Panc1 (cell line): ENCODE data around the gene CBX7. TPM values are rescaled to one million over a fixed set of nuclear protein-coding genes. Genes with fewer than 3 reads are reported as not detected.

Experiments used
- ATAC-seq: fragments of 200-7000 bp; cut with Tn5 transposase; 2 replicates; pipeline ENCODE4 v1.9.1; 2020; ENCODE audit warnings: mild to moderate bottlenecking, moderate library complexity
- BruUV-seq: library from RNA; stranded (reverse); fragments of 400-500 nt; replicated peaks from 2 replicates; lab custom pipeline; 2021; lab: Mats Ljungman, UMichigan
- CTCF ChIA-PET: fragments of 300-600 bp; sonication (Branson Sonifier 250); formaldehyde crosslinking; loops from one replicate; lab custom pipeline; 2022; ENCODE audit warnings: antibody characterized with exemption; lab: Charles Lee
- POLR2A ChIA-PET: fragments of 300-600 bp; sonication (Branson Sonifier 250); formaldehyde crosslinking; loops from one replicate; lab custom pipeline; 2022; ENCODE audit warnings: antibody characterized with exemption; lab: Charles Lee
- DNase-seq: peaks from one replicate; pipeline ENCODE4 v3.0.0-alpha.2; 2010; ENCODE audit warnings: low read depth, low spot score
- H3K27ac ChIP-seq: 2 replicates; pipeline ENCODE4 v1.5.1; 2011; ENCODE audit warnings: mild to moderate bottlenecking, low read length, inconsistent platforms
- H3K27me3 ChIP-seq: fragments of 200-500 bp; sonication (Bioruptor generic); 2 replicates; pipeline ENCODE4 v1.6.0; 2014; ENCODE audit warnings: low read length, inconsistent platforms; ENCODE audit not compliant: control insufficient read depth, insufficient read depth
- H3K36me3 ChIP-seq: fragments of 200-500 bp; sonication (Bioruptor generic); 2 replicates; pipeline ENCODE4 v1.5.1; 2014; ENCODE audit warnings: inconsistent platforms, mild to moderate bottlenecking, low read length, moderate library complexity; ENCODE audit not compliant: control insufficient read depth, insufficient read depth
- H3K4me1 ChIP-seq: 2 replicates; pipeline ENCODE4 v1.5.1; 2011; ENCODE audit warnings: inconsistent platforms, mild to moderate bottlenecking, low read length, moderate library complexity; ENCODE audit not compliant: control insufficient read depth, insufficient read depth
- H3K4me3 ChIP-seq, 2 experiments: 2 replicates each; pipeline ENCODE4 v1.5.1; 2011 to 2012; ENCODE audit warnings: low read depth in 2 of 2, low read length in 2 of 2, mild to moderate bottlenecking in 2 of 2, inconsistent platforms in 1 of 2, moderate library complexity in 1 of 2
- H3K9me3 ChIP-seq: fragments of 200-500 bp; sonication (Bioruptor generic); 2 replicates; pipeline ENCODE4 v1.5.1; 2014; ENCODE audit warnings: low read depth, mild to moderate bottlenecking, inconsistent platforms, low read length, moderate library complexity; ENCODE audit not compliant: control insufficient read depth, insufficient read depth
- POLR2AphosphoS5 ChIP-seq: IDR thresholded peaks from 2 replicates; pipeline ENCODE4 v1.6.1; 2012; ENCODE audit warnings: mild to moderate bottlenecking, low read depth, low read length, moderate library complexity
- SIN3A ChIP-seq: IDR thresholded peaks from 2 replicates; pipeline ENCODE4 v1.6.1; 2012; ENCODE audit warnings: low read depth, mild to moderate bottlenecking, low read length, moderate library complexity, borderline replicate concordance; ENCODE audit not compliant: insufficient read depth
- TCF7L2 ChIP-seq: IDR thresholded peaks from 2 replicates; pipeline ENCODE4 v1.6.1; 2011; ENCODE audit warnings: mild to moderate bottlenecking, low read depth, low read length, inconsistent platforms
- in situ Hi-C: cut with HindIII; loops from 2 replicates; pipeline ENCODE4 v1.10.0; 2016; ENCODE audit warnings: low sequenced_read_pairs, low pct_unique_long_range_greater_than_20kb
- intact Hi-C: fragments of 100-400 bp; cut with micrococcal nuclease; formaldehyde crosslinking; loops from one replicate; pipeline ENCODE4 v1.10.0; 2022; ENCODE audit not compliant: unreplicated experiment
- total RNA-seq: library from RNA; stranded (reverse); gene quantifications from one replicate; pipeline ENCODE4 v1.2.1, GENCODE V29; 2021; ENCODE audit not compliant: unreplicated experiment
- TF ChIP-seq, protein P1 (sequence below): fragments of 450-650 bp; IDR thresholded peaks from 2 replicates; pipeline ENCODE4 v1.5.1; 2017; ENCODE audit warnings: mild to moderate bottlenecking
- TF ChIP-seq, protein P2 (sequence below), 2 experiments: IDR thresholded peaks; 2 replicates each; pipeline ENCODE4 v1.6.1; 2011 to 2012; ENCODE audit warnings: low read depth in 2 of 2, control low read depth in 1 of 2, low read length in 1 of 2, mild to moderate bottlenecking in 1 of 2, moderate library complexity in 1 of 2; ENCODE audit not compliant: insufficient read depth in 1 of 2

CBX7 gene
- total RNA-seq, 1 experiment from 2014 or later, result 14.5 TPM

DNA sequence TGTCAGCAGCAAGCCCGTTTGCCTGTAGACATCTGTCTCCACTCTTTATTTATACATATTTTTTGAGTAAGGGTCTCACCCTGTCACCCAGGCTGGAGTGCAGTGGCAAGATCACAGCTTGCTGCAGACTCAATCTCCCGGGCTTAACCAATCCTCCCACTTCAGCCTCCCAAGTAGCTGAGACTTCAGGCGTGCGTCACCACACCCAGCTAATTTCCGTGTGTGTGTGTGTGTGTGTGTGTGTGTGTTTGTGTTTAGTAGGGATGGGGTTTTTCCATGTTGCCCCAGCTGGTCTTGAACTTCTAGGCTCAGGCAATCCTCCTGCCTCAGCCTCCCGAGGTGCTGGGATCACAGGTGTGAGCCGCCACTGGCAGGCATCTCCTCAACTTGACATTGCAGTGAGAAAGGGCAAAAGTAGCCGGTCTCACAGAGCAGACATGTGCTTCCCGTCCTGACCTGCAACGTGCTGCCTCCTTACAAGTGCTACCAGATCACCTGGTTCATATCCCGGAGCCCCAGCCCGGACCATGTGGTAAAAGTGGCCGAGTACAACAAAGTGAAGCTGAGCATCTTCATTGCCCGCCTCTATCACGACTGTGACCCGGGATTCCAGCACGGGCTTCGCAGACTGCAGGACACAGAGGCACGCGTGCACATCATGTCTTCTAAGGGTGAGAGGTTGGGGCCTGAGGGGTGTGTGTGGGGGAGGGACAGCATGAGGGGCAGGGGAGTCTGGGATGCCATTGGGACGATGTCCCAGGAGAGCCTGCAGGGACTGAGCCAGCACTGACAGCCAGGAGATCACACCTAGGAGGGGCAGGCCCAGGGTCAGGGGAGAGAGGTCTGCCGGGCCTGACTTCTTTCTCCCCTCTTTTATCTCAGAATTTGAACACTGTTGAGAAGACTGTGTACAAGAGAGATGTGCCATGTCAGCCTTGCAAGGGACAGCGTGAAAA, 61.1 kb downstream of the CBX7 start:
- Histone ChIP-seq H3K27ac (no peak overlapping the region), H3K27me3 (no peaks in the 10 kb centered on the region), H3K4me3 (no peak overlapping the region), H3K9me3 (no peaks in the 10 kb centered on the region), H3K36me3 (no peaks in the 10 kb centered on the region), H3K4me1 (no peaks in the 10 kb centered on the region)
- intact Hi-C loops, result no loop called here
- BruUV-seq, result no TSS peak
- no peak for ATAC-seq
- in situ Hi-C loops, result no loop called here
- ChIA-PET CTCF (interaction anchor here (0.6 kb wide), 1 partner anchor 221 kb away, joined by 3 read pairs; no protein-coding TSS in a partner anchor), POLR2A (no interaction called here)
- TF ChIP-seq SIN3A (no peak), POLR2AphosphoS5 (no peak), TCF7L2 (no peak)
- TF ChIP-seq, protein P1, sequence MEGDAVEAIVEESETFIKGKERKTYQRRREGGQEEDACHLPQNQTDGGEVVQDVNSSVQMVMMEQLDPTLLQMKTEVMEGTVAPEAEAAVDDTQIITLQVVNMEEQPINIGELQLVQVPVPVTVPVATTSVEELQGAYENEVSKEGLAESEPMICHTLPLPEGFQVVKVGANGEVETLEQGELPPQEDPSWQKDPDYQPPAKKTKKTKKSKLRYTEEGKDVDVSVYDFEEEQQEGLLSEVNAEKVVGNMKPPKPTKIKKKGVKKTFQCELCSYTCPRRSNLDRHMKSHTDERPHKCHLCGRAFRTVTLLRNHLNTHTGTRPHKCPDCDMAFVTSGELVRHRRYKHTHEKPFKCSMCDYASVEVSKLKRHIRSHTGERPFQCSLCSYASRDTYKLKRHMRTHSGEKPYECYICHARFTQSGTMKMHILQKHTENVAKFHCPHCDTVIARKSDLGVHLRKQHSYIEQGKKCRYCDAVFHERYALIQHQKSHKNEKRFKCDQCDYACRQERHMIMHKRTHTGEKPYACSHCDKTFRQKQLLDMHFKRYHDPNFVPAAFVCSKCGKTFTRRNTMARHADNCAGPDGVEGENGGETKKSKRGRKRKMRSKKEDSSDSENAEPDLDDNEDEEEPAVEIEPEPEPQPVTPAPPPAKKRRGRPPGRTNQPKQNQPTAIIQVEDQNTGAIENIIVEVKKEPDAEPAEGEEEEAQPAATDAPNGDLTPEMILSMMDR, result no peak
- TF ChIP-seq, protein P2, sequence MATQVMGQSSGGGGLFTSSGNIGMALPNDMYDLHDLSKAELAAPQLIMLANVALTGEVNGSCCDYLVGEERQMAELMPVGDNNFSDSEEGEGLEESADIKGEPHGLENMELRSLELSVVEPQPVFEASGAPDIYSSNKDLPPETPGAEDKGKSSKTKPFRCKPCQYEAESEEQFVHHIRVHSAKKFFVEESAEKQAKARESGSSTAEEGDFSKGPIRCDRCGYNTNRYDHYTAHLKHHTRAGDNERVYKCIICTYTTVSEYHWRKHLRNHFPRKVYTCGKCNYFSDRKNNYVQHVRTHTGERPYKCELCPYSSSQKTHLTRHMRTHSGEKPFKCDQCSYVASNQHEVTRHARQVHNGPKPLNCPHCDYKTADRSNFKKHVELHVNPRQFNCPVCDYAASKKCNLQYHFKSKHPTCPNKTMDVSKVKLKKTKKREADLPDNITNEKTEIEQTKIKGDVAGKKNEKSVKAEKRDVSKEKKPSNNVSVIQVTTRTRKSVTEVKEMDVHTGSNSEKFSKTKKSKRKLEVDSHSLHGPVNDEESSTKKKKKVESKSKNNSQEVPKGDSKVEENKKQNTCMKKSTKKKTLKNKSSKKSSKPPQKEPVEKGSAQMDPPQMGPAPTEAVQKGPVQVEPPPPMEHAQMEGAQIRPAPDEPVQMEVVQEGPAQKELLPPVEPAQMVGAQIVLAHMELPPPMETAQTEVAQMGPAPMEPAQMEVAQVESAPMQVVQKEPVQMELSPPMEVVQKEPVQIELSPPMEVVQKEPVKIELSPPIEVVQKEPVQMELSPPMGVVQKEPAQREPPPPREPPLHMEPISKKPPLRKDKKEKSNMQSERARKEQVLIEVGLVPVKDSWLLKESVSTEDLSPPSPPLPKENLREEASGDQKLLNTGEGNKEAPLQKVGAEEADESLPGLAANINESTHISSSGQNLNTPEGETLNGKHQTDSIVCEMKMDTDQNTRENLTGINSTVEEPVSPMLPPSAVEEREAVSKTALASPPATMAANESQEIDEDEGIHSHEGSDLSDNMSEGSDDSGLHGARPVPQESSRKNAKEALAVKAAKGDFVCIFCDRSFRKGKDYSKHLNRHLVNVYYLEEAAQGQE (IDR thresholded peaks at IDR 0.05; ENCODE audit: insufficient read depth in 1 of 2, low read depth in 2 of 2, low read length in 1 of 2), result no peak
- DNase-seq, result no peak

DNA sequence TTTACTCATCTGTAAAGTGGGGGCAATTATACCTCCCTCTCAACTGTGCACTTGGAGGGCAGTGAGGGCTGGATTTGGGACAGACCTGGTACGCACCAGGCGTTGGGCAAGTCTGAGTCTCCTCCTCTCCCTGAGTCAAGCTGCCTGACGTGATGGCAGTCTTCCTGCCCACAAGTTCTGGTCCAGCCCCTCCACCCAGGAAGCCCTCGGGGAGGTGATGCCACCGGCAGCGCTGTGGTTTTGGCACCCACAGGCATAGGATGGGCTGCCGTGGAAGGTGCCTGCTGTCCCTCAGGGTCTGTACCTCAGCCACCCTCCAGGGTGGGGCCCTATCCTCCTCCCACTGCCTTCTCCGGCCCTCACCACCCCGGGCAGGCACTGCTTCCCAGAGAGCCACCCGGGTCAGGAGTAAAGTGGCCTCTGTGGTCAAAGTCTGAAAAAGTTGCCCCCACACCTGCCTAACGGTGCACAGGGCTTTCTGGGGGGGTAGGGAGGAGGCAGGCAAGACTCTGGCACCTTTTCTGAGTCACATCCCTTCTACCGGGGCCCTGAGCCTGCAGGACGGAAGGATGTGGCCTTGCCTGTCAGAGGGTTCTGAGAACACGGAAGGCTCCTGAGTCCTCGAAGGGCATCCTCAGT, 61.9 kb downstream of the CBX7 start:
- Histone ChIP-seq H3K36me3 (no peaks in the 10 kb centered on the region), H3K27ac (no peak overlapping the region), H3K4me1 (no peaks in the 10 kb centered on the region), H3K4me3 (no peak overlapping the region), H3K27me3 (no peaks in the 10 kb centered on the region), H3K9me3 (no peaks in the 10 kb centered on the region)
- no peak for TF ChIP-seq SIN3A
- ChIA-PET CTCF (interaction anchor here (0.6 kb wide), 1 partner anchor 220 kb away, joined by 3 read pairs; no protein-coding TSS in a partner anchor), POLR2A (no interaction called here)
- ATAC-seq, result no peak; the same call in 1 of the 2 replicates
- BruUV-seq, result no TSS peak
- intact Hi-C loops, result no loop called here
- in situ Hi-C loops, result no loop called here
- no peak for DNase-seq
